ENCODE measurements around the gene ERC2. TPM values are rescaled to one million over a fixed set of nuclear protein-coding genes. Genes with fewer than 3 reads are reported as not detected.

ERC2 gene
- total and polyA plus RNA-seq, 2 of the 13 experiments (the other 11 are each of a cell fraction or from before 2014, with no cell fraction given), result 0.16 to 0.22 TPM

GRCh38 chr3:56001991-56002390, 466.3 kb downstream of the ERC2 start (continued):
- TF ChIP-seq KDM4B (CRISPR knock-in tag; IDR thresholded peaks at IDR 0.05) (no peak), ZNF703 (CRISPR knock-in tag; IDR thresholded peaks at IDR 0.05; ENCODE audit: borderline replicate concordance) (no peak), RXRB (CRISPR knock-in tag; IDR thresholded peaks at IDR 0.05; ENCODE audit: borderline replicate concordance) (no peak), ZNF691 (CRISPR knock-in tag; IDR thresholded peaks at IDR 0.05; ENCODE audit: borderline replicate concordance, low read depth) (no peak)

DNA sequence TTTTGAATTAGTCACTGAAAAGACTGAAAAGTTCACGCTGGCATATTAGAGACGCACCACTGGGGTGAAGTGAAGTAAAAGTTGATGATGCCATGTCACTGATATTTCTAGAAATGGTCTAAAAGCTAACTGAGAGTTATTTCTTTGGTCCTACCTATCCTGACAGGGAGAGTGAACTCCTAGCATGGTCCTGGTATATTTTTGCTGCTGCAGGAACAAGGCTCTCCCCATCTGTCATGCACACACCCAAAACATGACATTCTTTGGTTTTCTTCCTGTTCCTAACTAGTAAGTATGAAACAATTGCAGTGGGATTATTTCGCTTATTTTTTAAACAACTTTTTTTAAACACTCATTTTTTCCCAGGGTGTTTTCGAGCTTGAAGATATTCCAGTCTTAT, 466.7 kb downstream of the ERC2 start:
- WGBS (ENCODE audit: low lambda C conversion rate), result 14% methylated on average over 4 of the region's 4 CpGs
- H3K9ac ChIP-seq (ENCODE audit: insufficient read depth, low read depth, low read length), result no peak overlapping the region
- ChIA-PET CTCF (ENCODE audit: low intra/inter-chr PET ratio, low total read pairs) (no interaction called here), POLR2A (no interaction called here)
- no peaks in the 10 kb centered on the region for H3K9me3 ChIP-seq (ENCODE audit: low read length)
- H3K4me3 ChIP-seq (replicated peaks in 1 of 3; ENCODE audit: insufficient read depth in 1 of 3, low read depth in 2 of 3, low read length in 3 of 3), result no peak overlapping the region
- no peak overlapping the region for H3K4me2 ChIP-seq (ENCODE audit: low read depth, low read length)
- H3K79me2 ChIP-seq (ENCODE audit: insufficient read depth, low read length), result no peaks in the 10 kb centered on the region
- ATAC-seq (no peak), DNase-seq (ENCODE audit: low spot score) (no peak), FAIRE-seq (no peak)
- H3K27ac ChIP-seq (ENCODE audit: extremely low read length, insufficient read depth, low read length), result no peak overlapping the region
- no TSS peak for BruUV-seq (replicated peaks)
- no peaks in the 10 kb centered on the region for H3K36me3 ChIP-seq (replicated peaks in 1 of 2; ENCODE audit: control insufficient read depth in 1 of 2, insufficient read depth in 2 of 2, low read length in 2 of 2)
- in situ Hi-C loops (cut with HindIII; ENCODE audit: extremely low pct_ligation_motif_present, low pct_unique_long_range_greater_than_20kb) (no loop called here), intact Hi-C loops (cut with micrococcal nuclease; ENCODE audit: unreplicated experiment) (no loop called here)
- no peaks in the 10 kb centered on the region for H4K20me1 ChIP-seq (ENCODE audit: insufficient read depth, low read length)
- no peak overlapping the region for H2AFZ ChIP-seq (ENCODE audit: low read length)
- TF ChIP-seq ZNF597 (CRISPR knock-in tag; IDR thresholded peaks at IDR 0.05) (no peak), RFX3 (CRISPR knock-in tag; IDR thresholded peaks at IDR 0.05) (no peak), ZNF564 (CRISPR knock-in tag; IDR thresholded peaks at IDR 0.05) (no peak), ZNF660 (CRISPR knock-in tag; IDR thresholded peaks at IDR 0.05; ENCODE audit: borderline replicate concordance, low read depth) (no peak), ZNF841 (CRISPR knock-in tag; IDR thresholded peaks at IDR 0.05; ENCODE audit: borderline replicate concordance) (no peak), ZSCAN22 (CRISPR knock-in tag; IDR thresholded peaks at IDR 0.05) (no peak), TOPORS (CRISPR knock-in tag; IDR thresholded peaks at IDR 0.05) (no peak)
- H3K27me3 ChIP-seq (ENCODE audit: control insufficient read depth in 1 of 2, insufficient read depth in 2 of 2, low read length in 2 of 2), result no peaks in the 10 kb centered on the region
- H3K4me1 ChIP-seq (ENCODE audit: insufficient read depth, low read length), result no peaks in the 10 kb centered on the region
